ENCODE data around the gene ALDH1A3. TPM values are rescaled to one million over a fixed set of nuclear protein-coding genes. Genes with fewer than 3 reads are reported as not detected.

ALDH1A3 gene
- total RNA-seq, 1 donor from 2014 or later: 666 TPM

DNA sequence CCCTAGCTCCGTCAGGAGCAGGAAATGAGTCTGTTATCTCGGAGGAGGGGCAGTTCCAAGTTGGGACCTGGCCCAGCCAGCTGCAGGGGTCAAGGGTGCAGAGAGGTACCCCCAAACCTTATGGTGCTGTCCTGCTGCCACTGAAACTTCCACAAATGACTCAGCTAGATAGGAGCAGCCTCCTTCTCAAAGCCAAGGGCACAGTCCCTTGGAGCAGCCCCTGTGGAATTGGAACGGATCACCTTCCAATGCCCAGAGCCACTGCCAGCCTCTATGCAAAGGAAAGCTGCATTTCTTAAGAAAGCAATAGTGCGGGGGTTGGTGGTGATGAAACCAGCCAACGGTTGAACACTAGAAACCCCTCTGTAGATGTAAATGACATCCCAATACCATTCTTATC is 20.0 kb downstream of the ALDH1A3 start:
- FAIRE-seq: no peak
- TF ChIP-seq, protein P1, sequence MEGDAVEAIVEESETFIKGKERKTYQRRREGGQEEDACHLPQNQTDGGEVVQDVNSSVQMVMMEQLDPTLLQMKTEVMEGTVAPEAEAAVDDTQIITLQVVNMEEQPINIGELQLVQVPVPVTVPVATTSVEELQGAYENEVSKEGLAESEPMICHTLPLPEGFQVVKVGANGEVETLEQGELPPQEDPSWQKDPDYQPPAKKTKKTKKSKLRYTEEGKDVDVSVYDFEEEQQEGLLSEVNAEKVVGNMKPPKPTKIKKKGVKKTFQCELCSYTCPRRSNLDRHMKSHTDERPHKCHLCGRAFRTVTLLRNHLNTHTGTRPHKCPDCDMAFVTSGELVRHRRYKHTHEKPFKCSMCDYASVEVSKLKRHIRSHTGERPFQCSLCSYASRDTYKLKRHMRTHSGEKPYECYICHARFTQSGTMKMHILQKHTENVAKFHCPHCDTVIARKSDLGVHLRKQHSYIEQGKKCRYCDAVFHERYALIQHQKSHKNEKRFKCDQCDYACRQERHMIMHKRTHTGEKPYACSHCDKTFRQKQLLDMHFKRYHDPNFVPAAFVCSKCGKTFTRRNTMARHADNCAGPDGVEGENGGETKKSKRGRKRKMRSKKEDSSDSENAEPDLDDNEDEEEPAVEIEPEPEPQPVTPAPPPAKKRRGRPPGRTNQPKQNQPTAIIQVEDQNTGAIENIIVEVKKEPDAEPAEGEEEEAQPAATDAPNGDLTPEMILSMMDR (IDR thresholded peaks at IDR 0.05; ENCODE audit: insufficient read depth, low read length, severe bottlenecking): no peak
- no peak for DNase-seq (ENCODE audit: low read depth)
- Histone ChIP-seq H3K27me3 (ENCODE audit: control insufficient read depth, insufficient read depth, low read length) (no peaks in the 10 kb centered on the region), H3K4me3 (ENCODE audit: low read depth, low read length) (no peak overlapping the region), H3K36me3 (ENCODE audit: control insufficient read depth, insufficient read depth, low read length) (peaks cover 33% of the 10 kb centered on the region)

DNA sequence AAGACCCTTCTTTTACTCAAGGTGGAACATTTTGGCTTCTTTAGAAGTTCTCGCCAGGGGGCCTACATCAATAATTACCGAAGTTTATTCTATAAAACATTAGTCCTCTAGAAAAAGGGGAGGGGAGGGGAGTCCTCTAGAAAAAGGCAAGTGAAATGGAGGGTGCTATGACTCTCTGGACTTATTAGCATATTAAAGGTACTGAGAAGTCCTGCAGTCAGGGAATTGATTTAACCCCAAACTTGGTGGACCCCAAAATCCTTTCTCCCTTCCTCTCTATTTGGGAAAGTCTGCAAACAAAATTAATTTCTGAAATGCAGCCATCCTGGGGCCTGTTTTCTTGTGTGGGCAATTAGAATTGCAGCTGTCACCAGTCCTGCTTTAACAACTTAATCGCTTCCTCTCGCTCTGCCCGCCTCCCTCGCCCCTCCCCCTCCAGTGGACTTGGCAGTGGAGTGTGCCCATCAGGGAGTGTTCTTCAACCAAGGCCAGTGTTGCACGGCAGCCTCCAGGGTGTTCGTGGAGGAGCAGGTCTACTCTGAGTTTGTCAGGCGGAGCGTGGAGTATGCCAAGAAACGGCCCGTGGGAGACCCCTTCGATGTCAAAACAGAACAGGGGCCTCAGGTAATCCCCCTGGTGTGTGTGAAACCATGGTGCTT is 20.6 kb downstream of the ALDH1A3 start:
- DNase-seq (ENCODE audit: low read depth) (no peak), FAIRE-seq (no peak)
- TF ChIP-seq, protein P1 (IDR thresholded peaks at IDR 0.05; ENCODE audit: insufficient read depth, low read length, severe bottlenecking): no peak
- peaks cover 33% of the 10 kb centered on the region for H3K36me3 ChIP-seq (ENCODE audit: control insufficient read depth, insufficient read depth, low read length)
- H3K27me3 ChIP-seq (ENCODE audit: control insufficient read depth, insufficient read depth, low read length): no peaks in the 10 kb centered on the region
- H3K4me3 ChIP-seq (ENCODE audit: low read depth, low read length): no peak overlapping the region

DNA sequence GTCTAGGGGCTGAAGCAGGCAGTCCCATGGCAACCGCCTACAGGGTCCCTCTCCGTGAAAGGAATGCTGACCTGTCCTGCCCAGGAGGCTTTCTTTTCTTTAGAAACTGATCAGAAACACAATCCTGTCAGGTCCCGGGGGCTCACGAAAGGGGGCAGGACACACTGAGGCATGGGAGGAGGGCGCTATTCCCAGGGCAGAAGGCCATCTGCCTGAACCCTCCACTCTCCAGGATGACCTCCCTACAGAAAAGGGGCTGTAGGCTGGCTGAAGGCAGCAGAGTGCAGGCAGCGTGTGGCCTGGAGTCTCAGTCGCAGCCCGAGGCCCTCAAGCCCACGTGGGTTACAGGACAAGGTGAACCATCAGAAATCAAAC is 21.2 kb downstream of the ALDH1A3 start:
- Histone ChIP-seq H3K36me3 (ENCODE audit: control insufficient read depth, insufficient read depth, low read length) (peaks cover 35% of the 10 kb centered on the region), H3K27me3 (ENCODE audit: control insufficient read depth, insufficient read depth, low read length) (no peaks in the 10 kb centered on the region), H3K4me3 (ENCODE audit: low read depth, low read length) (no peak overlapping the region)
- FAIRE-seq: no peak
- DNase-seq (ENCODE audit: low read depth): no peak
- TF ChIP-seq, protein P1 (IDR thresholded peaks at IDR 0.05; ENCODE audit: insufficient read depth, low read length, severe bottlenecking): no peak

DNA sequence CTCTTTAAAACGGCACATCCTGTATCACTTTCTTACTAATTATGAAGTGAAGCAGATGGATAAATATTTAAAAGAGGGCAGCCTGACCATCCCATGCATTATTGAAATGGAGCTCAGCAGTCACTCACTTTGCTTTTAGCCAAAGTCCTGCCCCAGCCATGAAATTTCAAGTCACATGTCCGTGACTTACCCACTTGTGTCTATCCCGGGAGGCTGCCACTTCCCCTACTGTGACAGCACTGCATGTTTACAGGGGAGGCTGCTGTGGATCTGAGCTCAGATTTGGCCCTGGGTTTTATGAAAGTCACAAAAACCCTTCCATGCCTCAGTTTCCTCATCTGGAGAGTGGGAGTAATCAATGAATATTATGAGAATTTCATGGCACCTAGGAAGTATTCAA is 21.7 kb downstream of the ALDH1A3 start:
- Histone ChIP-seq H3K36me3 (ENCODE audit: control insufficient read depth, insufficient read depth, low read length) (peaks cover 35% of the 10 kb centered on the region), H3K4me3 (ENCODE audit: low read depth, low read length) (no peak overlapping the region), H3K27me3 (ENCODE audit: control insufficient read depth, insufficient read depth, low read length) (no peaks in the 10 kb centered on the region)
- TF ChIP-seq, protein P1 (IDR thresholded peaks at IDR 0.05; ENCODE audit: insufficient read depth, low read length, severe bottlenecking): no peak
- DNase-seq (ENCODE audit: low read depth) (no peak), FAIRE-seq (no peak)

DNA sequence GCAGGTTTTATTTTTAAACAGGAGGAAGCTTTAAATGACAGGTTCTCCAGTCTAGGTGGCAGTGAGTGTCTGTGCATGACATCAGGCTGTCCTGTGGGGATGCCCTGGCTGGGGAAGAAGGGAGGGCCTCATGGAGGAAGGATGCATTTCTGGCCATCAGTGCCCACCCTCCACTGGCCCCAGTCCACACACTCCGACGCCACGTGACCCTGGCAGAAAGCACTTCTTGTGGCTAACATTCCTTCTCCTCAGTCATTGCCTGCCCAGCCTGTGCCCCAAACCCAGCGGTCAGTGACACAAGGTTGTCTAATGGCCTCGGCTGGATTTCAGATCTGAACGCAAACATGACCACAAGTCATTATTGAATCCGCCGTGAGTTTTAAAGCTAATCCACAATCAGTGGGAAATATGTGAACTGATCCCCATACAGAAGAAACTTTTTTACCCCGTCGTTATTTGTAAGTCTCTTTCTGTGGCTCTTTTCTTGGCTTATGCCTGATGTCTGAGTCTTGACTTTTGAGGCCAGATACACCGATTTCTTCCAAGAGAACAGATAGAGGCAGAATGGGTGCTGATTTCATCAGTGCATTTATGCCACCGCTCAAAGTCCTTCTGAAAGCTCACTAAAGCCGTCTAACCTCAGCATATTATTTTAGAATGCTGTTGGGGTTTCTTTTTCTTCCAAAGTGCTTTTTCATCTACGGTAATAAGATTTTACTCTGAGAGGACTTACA is 22.2 kb downstream of the ALDH1A3 start:
- no peak for FAIRE-seq

More for the DNA sequence above, 22.2 kb downstream of the ALDH1A3 start:
- TF ChIP-seq, protein P1 (IDR thresholded peaks at IDR 0.05; ENCODE audit: insufficient read depth, low read length, severe bottlenecking): no peak
- DNase-seq (ENCODE audit: low read depth): no peak
- Histone ChIP-seq H3K36me3 (ENCODE audit: control insufficient read depth, insufficient read depth, low read length) (peaks cover 32% of the 10 kb centered on the region), H3K4me3 (ENCODE audit: low read depth, low read length) (no peak overlapping the region), H3K27me3 (ENCODE audit: control insufficient read depth, insufficient read depth, low read length) (no peaks in the 10 kb centered on the region)
